ENCODE results near the gene MYO18A.

Gene MYO18A

DNA sequence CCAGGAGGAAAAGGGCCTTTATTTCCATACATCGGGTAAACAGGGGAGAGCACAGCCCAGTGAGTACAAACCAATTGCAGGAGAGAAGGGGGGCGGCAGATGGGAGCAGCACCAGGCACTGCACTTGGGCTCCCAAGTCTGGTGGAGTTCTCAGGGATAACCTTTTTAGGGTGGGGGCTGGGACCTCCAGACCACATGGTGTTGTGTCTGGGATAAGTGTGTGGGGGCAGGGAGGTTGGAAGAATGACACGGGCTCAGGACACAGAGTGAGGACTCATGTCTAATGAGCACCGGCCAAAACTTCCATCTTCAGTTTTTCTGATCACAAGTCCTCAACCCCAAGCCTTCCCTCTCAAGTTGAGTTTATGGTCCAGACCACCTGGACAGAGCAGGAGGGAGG is 106.7 kb downstream of the MYO18A start:
- DNase-seq, result no peak

DNA sequence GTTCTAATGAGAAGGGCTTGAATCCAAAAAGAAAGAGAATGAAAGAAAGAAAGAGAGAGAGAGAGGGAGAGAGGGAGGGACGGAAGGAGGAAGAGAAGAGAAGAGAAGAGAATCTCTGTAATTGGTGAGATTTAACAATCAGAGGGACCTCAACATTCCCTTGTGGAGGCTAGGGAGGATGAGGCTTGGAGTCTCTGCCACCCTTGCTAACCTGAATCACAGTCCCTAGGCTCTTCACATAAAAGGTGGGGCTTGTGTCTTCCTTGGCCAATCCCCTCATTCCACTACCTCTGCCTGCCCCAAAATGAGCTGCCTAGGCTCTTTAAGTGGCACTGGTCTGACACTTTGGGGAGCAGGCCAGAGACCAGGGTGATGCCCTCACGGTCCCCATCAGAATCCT is 107.2 kb downstream of the MYO18A start:
- DNase-seq, result no peak

DNA sequence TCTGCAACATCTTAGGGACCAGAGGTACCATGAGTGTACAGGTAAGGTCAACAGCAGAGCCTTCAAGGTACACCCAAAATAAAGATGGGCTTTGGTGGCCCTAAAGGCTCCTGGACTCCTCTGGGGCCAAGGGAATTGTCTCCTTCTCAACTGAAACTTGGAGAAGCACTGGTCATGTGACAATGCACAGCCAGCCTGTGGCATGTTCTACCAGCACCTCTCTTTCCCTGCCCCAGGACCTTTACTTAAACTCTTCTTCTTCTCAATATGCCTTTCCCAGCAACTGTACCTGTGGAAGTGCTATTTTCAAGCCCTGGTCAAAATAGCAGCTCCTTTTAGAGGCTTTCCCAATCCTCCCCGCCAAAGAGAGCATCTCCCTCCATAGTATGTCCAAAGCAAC is 108.9 kb downstream of the MYO18A start:
- no peak for DNase-seq

DNA sequence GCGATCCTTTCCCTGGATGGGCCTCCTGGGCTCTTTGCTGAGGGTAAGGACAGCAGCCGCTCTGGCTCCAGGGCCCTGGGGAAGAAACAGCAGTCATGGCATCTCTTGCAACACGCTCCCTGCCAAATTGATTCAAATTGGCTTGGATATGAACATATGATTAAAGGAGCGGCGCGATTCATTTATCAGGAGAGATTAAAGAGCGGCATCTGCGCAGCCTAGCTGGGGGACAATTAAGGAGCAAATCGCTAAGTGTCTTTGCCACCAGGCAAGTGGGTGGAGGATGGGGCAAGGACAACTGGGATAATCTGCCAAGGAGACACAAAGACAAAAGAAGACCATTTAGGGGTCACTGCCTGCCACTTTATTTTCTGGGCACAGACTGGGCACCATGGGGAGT is 109.4 kb downstream of the MYO18A start:
- no peak for DNase-seq

DNA sequence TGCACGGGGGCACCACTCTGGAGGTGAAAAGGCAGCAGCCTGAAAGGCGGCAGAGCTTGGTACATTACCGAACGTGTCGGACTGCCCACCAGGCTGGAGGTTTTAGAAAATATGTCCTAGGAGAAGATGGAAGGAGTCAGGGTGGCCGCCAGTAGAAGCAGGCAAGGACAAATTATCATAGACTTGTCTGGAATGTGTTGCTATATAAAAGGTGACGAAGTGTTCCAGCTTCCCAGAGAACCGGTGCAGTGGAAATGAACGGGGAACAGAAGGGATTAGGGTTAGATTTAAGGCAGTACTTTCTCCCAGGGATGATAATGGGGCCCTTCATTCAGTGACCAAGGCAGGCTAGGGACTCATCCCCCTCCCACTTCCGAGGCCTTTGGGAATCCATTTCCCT is 109.9 kb downstream of the MYO18A start:
- no peak for DNase-seq

DNA sequence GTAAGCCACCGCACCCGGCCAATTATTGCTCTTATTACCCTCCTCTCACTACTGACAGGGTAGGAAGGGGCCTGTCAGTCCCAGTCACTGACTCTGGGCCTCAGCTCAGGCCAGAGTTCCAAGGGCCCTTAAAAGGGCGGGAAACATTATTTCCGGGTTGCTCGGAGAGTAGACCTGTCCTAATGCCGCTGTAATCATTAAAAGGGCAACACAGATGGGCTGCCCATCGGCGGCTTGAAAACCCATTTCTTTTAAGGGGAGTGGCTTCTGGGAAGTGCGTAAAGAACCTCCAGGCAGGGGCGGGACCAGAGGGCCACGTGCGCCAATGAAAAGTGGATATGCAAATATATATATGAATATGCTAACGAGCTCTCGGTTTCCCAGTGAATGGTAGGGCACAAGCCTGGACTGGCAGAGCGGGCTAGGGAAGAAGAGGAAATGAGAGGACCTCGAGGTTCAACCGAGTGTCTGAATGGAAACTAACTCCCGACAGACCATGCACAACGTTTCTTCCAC is 110.6 kb downstream of the MYO18A start:
- DNase-seq, result no peak

DNA sequence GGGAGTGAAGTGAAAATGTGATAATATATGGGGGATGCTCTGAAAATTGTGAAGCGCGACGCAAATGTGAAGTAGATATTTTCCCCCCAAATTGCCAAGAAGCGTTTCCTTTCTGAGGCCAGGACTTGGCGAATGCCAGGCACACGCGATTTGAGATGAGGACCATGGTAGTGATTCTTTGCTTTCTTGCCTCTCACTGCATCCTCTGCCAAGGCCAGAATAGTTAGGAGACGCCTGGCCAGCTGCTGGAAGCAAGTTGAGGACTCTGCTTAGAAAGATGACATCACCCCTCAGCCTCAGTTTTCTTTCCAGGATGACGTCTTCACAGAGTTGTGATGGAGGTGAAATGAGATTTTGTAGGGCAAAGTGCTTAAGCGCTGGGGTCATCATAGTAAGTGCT is 111.4 kb downstream of the MYO18A start:
- DNase-seq, result no peak

DNA sequence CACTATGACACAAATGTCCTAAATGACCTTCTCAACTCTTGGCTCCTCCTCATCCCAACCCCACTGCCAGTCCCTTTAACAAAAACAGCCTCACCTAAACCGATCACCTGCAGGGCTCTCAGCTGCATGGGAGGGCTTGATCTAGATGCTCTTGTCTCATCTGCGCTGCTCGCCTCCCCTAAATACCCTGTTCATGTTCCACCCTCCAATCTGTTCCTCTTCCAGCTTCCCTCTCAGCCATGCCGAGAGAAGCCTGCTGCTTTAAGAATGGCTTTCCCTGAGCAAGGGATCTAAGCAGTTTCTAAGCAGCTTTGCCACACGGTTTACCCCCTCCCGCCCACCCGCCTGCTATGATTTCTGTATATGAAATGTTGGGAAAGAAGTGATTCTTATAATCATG is 113.6 kb downstream of the MYO18A start:
- DNase-seq, result no peak

DNA sequence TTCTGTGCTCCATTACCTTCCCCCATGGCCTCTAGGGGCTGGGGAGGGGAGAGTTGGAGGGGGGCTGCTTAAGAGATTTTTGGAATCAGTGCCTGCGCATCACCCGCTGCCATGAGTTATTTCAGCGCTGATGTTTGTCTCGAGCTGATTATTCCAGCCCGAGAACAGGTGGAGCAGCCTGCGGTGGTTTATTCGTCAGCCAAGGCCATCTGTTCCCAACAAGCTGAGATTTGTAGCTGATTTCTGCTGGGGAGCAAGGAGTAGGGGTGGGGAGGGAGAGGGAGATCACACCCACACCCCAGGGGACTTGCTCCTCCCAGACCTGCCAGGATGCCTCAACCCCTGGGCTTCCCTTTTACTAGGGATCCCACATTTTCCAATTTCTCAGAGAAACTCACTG is 114.2 kb downstream of the MYO18A start:
- DNase-seq, result no peak

DNA sequence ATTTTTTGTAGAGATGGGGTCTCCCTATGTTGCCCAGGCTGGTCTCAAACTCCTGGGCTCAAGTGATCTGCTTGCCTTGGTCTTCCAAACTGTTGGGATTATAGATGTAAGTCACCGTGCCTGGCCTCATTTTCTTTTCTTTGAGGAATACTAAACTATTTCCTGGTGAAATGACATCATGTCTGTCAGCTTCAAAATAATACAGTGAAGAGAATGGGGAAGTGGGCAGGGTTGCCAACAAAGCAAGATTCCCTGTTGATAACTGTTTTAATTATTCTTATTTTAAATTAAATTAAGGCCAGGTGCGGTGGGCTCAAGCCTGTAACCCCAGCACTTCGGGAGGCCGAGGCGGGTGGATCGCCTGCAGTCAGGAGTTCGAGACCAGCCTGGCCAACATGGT is 116.2 kb downstream of the MYO18A start:
- DNase-seq, result no peak

DNA sequence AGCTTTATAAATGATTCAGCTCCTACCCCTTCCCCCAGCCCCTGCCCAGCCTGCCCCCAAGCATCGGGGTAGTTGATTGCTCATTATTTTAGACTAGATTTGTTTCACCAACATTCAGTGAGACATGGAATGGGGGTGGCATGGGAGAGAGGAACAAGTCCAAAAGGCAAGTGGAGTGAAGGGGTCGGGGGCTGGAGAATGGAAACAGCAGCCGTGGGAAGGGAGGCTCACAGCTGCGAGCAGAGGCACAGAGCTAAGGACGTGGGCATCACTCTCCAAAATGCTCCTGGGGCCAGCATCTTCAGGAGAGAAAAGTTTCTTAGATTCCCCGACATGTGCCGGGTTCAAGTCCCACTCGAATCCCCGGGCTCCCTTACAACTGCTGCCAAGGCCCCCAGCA is 118.0 kb downstream of the MYO18A start:
- DNase-seq, result no peak

DNA sequence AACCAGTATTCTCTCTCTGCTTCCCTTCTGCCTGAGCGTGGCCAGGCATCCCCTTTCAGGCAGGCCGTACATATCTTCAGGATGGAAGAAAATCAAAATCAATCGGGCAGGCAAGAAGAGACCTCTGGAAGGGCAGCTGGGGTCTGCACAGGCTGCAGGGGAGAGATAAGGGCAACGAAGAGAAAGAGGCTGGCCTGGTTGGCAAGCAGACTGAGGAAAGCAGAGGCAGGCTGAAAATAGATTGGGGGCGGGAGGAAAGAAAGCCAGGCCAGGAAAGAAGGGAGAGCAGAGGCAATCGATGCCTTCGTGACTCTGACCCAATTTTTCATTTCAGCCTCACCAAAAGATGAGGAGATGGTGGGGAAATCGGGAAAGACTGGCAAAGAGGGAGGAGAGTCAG is 119.2 kb downstream of the MYO18A start:
- DNase-seq, result no peak

DNA sequence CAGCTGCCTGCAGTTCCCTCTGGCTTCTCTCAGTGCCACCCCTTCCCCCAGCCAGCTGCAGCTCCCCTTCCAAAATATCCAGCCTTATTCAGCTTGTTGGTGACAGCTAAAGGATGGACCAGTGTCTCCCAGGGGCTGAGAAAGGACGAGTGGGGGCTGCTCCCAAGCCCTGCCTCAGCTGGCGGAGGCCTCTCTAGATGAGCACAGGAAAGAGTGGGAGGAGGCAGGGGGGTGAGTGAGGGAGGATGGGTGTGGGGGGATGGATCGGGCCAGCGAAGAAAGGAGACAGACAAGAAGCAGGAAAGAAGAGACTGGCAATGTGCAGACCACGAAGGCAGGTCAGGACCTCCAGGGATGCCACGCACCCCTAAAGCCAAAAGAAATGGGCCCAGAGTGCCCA is 119.7 kb downstream of the MYO18A start:
- no peak for DNase-seq

DNA sequence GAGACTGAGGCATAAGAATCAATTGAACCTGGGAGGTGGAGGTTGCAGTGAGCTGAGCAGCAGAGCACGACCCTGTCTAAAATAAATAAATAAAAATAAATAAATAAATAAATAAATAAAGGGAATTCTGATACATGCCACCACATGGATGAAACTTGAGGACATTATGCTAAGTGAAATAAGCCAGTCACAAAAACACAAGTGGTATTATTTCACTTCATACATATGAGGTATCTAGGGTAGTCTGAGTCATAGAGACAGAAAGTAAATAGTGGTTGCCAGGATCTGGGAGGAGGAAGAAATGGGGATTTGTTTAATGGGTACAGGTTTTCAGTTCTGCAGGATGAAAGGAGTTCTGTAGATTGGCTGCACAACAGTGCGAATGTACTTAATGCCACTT is 120.9 kb downstream of the MYO18A start:
- no peak for DNase-seq

DNA sequence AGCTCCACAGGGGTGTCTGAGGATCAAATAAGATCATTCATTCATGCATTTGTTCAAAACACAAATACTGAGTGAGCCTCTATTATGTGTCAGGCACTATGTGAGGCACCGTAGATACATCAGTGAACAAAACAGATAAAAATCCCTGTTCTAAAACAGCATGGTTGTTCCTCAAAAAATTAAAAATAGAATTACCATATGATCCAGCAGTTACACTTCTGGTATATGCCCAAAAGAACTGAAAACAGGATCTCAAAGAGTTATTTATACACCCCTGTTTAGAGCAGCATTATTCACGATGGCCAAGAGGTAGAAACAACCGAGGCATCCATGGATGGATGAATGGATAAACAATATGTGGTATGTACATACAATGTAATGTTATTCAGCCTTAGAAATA is 121.8 kb downstream of the MYO18A start:
- DNase-seq, result no peak

DNA sequence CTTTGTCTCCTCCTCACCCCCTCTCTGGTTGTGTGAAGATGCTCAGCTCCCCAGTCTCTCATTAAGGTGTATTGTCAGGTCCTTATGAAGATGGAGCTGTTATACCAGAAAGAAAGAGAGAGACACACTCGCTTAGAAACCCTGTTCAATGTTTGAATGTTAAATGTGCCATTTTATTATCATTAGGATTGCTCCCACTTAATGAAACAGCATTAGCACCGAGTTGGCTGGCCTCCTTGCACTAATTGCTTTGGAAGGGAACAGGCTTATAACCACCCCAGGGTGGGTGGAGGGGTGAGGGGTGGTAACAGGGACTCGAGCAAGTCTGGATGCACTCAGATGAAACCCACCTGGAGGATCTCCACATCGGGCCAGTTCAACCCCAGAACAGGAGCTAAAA is 122.8 kb downstream of the MYO18A start:
- no peak for DNase-seq

DNA sequence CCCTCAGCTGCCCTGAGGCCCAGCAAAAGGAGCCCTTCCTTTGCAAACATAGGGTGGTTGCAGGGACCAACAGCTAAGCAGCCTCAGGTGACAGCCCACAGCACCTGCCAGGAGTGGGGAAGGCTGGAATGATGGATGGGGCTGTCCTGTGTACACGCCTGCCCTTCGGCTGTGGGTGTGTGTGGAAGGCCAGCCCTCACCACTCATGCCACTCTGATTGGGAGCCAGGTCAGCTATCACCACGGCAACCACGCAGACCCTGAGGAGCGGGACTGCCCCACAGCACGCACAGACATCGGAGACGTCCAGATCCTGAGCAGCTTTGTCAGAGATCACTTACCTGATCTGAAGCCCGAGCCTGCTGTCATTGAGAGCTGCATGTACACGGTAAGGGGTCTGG is 125.4 kb downstream of the MYO18A start:
- no peak for DNase-seq

DNA sequence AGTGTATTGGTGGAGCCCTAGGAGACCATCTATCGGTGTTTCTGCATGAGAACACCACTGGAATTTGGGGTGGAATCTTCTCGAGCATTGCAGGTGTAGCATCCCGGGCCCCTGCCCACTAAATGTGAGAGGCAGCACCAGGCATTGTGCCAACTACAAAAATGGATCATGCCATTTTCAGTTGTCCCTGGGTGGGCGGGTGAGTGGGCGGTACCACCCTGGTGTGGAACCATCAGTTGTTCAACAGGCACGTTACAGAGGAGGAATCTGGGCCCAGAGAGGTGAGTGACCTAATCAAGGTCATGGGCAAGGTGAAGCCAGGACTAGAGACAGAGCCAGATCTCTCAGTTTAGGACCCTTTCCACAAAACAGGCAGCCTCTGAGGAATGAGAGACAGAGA is 128.5 kb downstream of the MYO18A start:
- no peak for DNase-seq

DNA sequence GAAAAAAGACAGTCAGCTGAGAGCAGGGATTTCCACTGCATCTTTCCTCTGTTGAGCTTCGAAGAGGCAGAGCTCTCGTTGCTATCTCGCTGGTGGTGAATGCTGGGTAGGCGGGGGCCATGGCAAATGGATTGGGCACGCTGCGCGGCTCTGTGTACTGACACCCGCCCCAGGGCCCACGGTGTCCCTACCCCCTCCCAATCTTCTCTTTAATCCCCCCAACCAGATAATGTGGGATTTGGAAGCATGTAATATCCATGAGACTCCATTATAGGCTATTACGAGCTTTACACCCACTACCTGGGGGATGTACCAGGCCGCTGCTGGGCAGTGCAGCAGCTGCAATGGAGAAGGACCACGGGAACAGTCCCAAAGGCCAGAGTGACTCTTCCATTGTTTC is 129.0 kb downstream of the MYO18A start:
- no peak for DNase-seq

DNA sequence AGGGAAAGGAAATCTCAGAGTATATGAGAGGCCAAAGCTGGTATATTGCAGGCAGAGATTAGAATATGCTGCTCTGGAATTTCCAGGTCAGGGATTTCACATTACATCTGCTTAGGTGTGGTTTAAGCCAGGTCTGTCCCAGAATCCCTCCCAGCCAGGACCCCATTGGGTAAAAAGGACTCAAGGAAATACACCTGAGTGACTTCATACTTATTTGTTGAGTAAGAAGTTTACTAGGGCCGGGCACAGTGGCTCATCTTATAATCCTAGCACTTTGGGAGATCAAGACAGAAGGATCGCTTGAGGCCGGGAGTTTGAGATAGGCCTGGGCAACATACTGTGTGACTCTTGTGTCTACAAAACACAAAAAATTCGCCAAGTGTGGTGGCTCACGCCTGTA is 130.0 kb downstream of the MYO18A start:
- no peak for DNase-seq

DNA sequence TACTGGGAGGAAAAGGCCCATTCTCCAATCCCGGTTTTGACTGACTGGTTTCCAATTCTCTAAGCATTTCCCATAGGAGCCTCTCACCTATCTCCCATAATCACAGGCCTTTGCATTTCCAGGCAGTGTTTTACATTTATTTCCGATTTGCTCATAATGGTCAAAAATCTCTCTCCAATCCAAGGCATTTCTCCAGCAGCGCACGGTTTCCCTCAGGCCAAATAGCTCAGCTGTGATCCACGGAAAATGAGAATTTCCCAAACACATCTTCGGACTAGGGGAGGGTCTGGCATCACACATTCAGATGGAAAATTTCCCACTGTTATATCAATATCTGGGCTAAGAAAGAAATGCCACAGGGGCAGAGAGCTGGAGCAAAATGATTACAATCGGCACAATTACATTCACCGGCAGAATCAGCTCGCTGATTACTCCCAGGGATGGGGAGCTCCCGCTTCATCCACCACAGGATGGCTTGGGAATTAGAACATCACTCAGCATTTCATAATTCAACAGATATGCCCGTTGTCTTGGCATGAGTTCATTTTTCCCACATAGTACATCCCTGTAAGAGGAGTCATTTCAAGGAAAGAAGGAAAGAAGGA is 130.6 kb downstream of the MYO18A start:
- no peak for DNase-seq

DNA sequence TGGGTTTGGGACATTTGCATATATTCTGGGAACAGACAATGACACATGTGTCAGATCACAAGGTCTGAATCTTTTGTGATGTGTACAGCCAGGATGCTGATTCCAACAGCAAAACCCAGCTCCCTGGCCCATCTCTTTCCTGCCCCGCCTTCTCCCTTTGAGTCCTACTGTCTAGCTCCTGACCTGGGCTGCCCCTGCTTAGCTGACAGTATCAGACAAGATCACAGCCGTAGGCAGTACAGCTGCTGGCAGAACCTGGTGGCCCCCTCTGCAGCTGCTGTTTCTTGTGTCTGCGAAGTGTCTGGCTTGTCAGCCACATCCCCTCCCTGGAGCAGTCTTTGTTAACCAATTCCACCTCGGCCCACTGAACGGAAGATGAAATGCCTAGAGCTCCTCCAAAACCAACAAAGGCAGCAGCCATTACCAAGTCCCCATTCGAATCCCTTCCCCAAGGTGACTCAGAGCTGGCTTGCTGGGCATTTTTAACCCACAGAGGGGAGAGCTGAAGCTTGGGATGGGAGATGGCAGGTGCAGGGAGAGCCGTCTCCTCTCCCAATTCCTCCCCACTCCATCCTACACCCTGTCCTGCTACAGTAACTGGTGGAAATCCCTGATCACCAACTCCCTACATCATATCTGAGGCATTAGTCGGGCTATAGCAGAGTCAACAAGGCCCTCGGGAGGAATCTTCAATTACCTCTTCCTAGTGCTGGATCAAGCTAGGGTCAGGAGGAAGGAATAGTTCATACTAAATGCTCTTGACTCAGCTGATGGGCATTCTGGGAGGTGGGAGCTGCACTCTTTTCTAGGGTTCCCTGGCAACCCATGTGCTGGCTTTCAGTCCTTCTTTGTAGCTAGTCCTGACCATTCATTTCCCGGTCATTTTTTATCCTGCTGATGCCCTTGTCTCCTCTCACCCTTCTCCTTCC is 131.5 kb downstream of the MYO18A start:
- no peak for DNase-seq

DNA sequence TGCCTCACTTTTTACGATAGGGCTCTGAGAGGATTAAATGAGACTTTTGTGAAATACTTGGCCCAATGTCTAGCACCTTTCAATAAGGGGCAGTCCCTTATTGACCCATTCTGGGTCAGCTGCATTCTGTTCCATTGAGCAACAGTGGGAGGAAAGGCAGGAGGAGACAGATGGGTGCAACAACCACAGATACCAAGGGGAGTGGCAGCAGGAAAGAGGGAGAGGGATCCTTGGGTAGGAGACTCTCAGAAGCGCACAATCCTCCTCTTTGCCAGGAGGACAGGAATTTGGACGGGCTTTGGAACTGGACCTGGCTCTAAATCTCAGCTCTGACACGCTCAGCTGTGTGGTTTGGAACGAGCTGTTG is 133.7 kb downstream of the MYO18A start:
- no peak for DNase-seq

DNA sequence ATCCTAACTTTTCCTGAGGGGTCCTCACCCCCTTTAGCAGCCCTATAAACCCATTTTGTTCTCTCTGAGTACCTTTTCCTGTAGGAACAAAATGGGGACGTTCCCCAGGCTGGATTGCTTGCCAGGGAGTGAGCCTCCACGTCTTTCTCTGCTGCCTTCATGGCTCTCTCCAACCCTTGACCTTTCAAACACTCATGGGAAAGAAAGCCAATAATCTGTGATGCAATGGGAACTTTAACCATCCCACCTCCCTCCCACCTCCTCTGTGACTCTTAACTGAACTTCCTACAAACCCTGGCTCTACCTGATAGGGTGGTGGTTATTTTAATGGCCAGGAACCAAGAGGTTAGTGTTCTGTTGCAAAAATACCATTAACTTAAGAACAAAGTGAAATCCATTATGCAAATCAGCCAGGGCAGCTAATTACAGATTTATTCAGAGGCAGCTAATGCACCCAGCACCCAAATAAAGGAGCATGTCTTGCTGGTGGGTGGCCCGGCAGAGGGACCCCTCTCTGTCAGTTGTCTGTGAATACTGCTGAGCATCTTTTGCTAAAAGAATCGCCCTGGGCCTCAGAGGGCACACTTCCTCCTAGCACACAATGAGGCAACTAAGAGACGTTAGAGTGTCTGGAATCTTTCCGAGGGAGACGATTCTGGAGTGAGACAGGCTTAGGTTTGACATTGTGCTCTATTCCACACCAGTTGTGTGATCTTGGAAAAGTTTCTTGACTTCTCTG is 134.3 kb downstream of the MYO18A start:
- no peak for DNase-seq
